Ramos (cell line): ENCODE data around the gene RNF19B.

Source experiments
- in situ Hi-C: fragments of 300-500 bp; cut with MboI; formaldehyde crosslinking; loops from one replicate; pipeline ENCODE4 v1.14.3; 2022; ENCODE audit warnings: low sequenced_read_pairs; ENCODE audit not compliant: unreplicated experiment

Gene RNF19B

GRCh38 chr1:32903991-32904785, 60.4 kb downstream of the RNF19B start:
- in situ Hi-C loops = no loop called here

- in situ Hi-C loops = no loop called here
Measured at GRCh38 chr1:32902535-32902920, 62.1 kb downstream of the RNF19B start.

- in situ Hi-C loops = no loop called here
Measured at GRCh38 chr1:32901823-32902534, 62.6 kb downstream of the RNF19B start.

GRCh38 chr1:32900956-32901822, 63.4 kb downstream of the RNF19B start, which contains the start of gene TMEM54:
Gene TMEM54 (minus strand): TSS chr1:32901389. CDS start chr1:32901238, 151 bp downstream.
- in situ Hi-C loops = no loop called here

GRCh38 chr1:32900371-32900955, 64.1 kb downstream of the RNF19B start:
- in situ Hi-C loops = no loop called here

- in situ Hi-C loops = no loop called here
Measured at GRCh38 chr1:32899586-32900296, 64.9 kb downstream of the RNF19B start.

- in situ Hi-C loops = no loop called here
Measured at GRCh38 chr1:32898958-32899357, 65.7 kb downstream of the RNF19B start.

GRCh38 chr1:32898056-32898455, 66.6 kb downstream of the RNF19B start:
- in situ Hi-C loops = no loop called here

- in situ Hi-C loops = no loop called here
Measured at GRCh38 chr1:32897082-32898049, 67.2 kb downstream of the RNF19B start.

- in situ Hi-C loops = no loop called here
Measured at GRCh38 chr1:32896451-32896850, 68.2 kb downstream of the RNF19B start.

- in situ Hi-C loops = no loop called here
Measured at GRCh38 chr1:32895325-32896215, 69.0 kb downstream of the RNF19B start.

- in situ Hi-C loops = no loop called here
Measured at GRCh38 chr1:32894681-32895080, 69.9 kb downstream of the RNF19B start.

- in situ Hi-C loops = no loop called here
Measured at GRCh38 chr1:32894019-32894600, 70.5 kb downstream of the RNF19B start.

- in situ Hi-C loops = no loop called here
Measured at GRCh38 chr1:32893198-32894018, 71.2 kb downstream of the RNF19B start.

- in situ Hi-C loops = no loop called here
Measured at GRCh38 chr1:32892368-32893197, 72.0 kb downstream of the RNF19B start.

- in situ Hi-C loops = no loop called here
Measured at GRCh38 chr1:32891630-32892029, 73.0 kb downstream of the RNF19B start.
